DMS79 (cell line): ENCODE measurements around the gene AFAP1L2.
A peak's percentile ranks its signal among the peaks of the same experiment; 100 is the strongest.

ENCODE experiments used
- DNase-seq: peaks from one replicate; lab custom pipeline; 2025; lab: John Stamatoyannopoulos, UW

AFAP1L2 gene

DNA sequence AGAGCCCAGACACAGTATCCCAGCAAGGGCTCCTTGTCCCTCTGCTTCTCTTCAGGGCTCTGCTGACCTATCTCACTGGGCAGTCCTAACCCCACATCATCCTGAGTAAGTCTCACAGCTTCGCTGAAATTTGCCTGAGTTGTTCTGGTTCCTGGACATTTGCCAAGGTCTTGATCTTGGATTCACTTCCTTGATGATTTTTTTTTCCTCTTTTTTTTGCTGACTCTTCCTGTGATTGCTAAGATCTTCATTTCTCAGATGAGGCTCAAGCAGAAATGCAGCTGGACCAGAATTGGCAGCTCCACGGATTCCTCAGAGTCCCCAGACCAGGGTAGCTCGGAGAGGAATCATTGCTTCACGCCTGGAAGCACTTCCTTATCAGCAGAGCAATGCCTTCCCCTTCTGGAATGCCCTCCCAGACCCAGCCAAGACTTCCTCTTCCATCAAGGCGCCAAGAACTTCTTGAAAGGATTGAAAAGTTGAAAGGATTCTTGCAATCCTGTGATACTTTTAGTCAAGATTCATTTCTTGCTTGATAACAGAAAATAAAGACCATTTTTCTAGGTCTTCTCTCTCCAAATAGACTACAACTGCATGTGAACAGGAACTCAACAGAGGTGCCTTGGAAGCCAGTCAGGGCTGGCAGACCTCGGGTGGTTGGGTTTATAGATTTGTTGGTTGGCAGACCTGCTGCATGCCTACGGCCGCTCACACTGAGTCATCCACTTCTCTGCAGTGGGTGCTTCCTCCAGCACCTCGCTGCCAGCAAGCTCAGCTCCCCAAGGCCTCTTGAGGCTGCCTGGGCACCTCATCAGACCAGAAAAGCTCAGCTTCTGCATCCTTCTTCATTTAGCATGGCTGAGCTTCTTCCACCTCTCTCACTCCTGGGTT lies 8.8 kb upstream of the AFAP1L2 start:
- DNase-seq, result peak; percentile 22

DNA sequence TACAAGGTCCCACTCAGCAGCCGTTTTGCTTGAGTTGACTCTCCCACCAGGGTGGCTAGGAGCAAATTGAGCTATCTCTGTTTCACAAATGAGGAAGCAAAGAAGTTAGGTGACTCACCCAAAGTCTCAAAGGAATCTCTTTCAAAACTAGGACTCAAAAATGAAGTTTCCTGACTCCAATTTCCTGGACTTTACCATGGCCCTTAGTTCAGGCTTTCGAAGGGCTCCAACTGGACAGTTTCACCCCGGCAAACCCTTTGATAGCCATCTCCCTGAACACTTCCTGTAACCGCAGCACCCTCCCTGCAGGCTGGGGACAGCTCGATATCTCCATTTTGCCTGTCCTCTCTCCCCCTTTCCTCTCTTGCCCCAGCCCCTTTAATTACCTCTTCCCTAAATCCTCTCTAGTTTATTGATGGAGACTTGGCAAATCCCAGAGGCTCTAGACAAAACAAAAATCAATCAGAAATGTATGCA lies 4.7 kb upstream of the AFAP1L2 start:
- no peak for DNase-seq

- no peak for DNase-seq
Measured at GRCh38 chr10:114408112-114408967, 4.0 kb upstream of the AFAP1L2 start.

DNA sequence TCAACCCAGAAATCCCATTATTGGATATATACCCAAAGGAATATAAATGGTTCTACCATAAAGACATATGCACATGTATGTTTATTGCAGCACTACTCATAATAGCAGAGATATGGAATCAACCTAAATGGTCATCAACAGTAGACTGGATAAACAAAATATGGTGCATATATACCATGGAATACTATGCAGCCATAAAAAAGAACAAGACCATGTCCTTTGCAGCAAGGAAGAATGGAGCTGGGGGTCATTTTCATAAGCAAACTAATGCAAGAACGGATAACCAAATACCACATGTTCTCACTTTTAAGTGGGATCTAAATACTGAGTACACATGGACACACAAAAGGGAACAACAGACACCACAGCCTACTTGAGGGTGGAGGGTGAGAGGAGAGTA lies 2.2 kb upstream of the AFAP1L2 start:
- no peak for DNase-seq

DNA sequence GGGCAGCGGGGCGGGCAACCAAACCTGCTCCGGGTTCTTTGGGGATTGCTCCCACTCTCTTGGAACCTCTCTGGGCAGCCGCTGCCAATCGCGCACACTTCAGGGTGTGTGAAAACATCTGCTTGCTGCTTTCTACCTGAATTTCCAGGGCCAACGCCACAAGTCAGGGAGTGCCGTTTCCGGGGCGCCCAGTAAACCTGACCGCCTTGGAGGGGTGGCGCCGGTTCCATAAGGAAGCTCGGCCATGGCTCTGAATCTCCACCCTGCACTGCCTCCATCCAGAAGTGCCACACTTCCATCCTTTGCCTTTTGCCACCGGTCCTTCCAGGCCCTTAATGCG lies 679 bp upstream of the AFAP1L2 start:
- DNase-seq, result no peak

GRCh38 chr10:114403541-114404161 lies 651 bp downstream of the AFAP1L2 start:
- DNase-seq, result no peak

DNA sequence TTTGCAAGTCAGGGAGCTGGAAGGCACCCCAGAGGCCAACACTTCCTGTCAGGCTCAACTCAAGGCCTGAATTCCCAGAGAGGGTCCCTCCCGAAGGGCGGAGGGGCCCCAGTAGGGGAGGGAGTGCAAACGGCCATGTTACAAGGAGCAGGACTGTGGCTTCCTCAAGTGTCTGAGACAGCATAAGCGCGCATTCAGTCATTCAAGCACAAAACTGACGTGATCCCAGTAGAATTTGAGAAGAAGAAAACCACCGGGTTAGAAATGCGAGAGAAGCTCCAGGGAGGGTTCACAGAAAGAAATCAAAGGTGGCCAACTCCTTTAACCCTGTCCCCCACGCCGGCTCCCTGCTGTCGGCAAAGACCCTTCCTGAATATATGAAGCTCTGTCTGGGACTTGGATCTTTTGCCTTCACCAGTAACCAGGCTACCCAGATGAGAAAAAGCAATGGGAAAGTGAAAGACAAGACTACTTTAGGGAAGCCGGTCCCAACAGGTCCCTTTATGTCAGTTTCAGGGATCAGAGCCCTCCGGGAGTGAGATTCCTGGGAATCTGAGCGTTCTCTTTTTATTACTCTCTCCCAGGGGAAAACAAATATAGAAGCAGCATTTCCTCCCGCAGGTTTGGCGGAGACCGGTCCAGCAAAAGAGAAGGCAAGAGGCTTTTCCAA lies 1.3 kb downstream of the AFAP1L2 start:
- DNase-seq, result no peak

- DNase-seq, result no peak
Measured at GRCh38 chr10:114402233-114402632, 2.1 kb downstream of the AFAP1L2 start.

DNA sequence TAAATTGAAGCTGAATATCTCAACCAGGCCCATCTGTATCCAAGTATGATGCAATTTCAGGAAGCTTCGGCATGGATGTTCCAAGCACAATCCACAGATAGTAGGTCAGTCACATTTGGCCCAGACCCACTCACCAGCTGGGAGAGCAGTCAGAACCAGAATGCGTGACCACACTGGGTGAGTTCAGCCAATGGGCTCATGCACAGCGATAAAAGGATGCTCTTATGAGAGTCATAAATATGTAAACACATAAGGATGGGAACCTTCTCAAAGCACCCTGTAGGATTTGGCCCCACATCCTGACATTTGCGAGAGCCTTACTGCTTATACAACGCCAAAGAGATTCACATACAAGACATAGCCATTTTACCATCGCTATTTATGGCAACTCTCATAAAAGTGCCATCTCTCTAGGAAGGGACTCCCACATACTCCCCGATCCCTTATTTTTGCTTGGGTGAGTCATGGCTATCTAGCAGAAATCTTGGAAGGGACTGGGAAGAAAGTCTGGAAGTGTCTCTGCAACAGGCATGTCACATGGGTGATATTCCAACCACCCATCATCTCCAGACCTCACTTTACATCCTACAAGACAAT lies 3.0 kb downstream of the AFAP1L2 start:
- no peak for DNase-seq

DNA sequence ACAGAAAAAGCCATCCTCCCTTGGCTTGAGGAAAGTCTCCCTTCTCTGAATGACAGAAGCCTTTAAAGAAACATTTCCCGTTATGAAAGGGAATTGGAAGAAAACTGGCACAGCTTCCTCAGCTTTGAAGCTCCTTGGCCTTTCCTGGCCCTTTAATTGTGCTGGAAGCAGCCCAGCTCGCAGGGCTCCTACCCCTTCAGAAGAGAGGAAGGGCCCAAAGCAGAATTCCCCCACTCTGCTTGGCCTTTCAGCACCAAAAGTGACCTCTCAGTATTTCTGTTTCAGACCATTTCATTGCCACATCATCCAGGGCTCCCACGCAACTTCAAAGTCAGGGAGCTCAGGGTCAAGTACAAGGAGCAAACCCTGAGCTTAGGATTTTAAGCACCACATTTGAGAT lies 4.2 kb downstream of the AFAP1L2 start:
- DNase-seq, result no peak

DNA sequence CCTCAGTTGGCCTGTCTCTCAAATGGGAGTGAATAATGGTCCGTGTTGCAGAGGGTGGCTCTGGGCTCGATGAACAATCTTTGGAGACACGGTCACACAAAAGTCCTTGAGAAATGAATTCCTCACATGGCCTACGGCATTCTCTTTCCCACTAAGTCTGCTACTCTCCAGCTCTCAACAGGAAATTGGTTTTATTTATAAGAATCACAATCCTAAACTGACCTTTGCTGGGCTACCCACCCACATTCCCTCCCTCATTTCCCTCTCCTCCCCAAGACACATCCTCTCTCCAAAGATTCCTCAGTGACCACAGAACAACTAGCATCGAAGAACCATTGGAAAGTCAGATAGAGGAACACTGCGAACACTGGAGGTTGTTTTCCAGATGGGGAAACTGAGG lies 4.7 kb downstream of the AFAP1L2 start:
- DNase-seq, result no peak

GRCh38 chr10:114398587-114399331 lies 5.5 kb downstream of the AFAP1L2 start:
- DNase-seq, result no peak

DNA sequence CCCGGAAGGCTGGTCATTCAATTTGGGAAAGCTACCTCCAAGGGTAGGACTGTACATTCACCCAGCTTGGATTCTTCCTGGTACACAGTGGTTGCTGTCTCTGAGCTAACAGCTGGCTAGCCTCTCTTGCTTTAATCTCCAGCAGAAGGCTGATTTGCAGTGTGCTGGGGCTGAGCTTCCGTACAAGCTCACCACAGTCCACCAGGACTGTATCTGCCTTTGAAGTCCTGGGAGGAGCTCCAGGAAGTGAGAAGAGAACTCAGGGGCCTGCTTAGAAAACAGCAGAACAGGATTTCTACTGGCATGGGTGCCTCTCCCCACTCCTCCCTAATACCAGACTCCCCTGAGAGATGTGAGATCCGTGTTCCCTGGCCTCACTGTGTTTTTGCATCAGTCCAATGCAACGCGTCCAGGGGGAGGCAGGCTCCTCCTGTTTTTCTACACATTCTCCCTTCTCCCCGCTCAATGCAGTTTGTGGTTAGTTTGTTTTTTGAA lies 6.6 kb downstream of the AFAP1L2 start:
- no peak for DNase-seq

DNA sequence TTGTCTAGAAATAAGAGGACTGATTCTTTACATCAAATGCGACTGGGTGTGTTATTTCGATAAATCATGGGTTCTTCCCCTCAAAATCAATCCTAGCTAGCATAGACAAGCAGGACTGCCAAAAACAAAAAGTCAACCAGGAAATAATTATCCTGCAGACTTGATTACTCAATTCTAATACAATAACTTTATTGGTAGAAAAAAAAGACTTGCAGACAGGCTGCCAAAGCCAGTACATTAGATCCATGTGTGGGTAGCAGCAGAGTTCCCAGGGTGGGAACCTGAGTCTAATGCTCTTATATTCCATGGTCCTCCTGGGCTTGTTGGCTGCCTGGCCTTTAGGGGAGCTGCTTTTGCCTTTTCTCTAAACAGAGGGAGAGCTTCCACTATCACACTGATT lies 7.8 kb downstream of the AFAP1L2 start:
- no peak for DNase-seq

DNA sequence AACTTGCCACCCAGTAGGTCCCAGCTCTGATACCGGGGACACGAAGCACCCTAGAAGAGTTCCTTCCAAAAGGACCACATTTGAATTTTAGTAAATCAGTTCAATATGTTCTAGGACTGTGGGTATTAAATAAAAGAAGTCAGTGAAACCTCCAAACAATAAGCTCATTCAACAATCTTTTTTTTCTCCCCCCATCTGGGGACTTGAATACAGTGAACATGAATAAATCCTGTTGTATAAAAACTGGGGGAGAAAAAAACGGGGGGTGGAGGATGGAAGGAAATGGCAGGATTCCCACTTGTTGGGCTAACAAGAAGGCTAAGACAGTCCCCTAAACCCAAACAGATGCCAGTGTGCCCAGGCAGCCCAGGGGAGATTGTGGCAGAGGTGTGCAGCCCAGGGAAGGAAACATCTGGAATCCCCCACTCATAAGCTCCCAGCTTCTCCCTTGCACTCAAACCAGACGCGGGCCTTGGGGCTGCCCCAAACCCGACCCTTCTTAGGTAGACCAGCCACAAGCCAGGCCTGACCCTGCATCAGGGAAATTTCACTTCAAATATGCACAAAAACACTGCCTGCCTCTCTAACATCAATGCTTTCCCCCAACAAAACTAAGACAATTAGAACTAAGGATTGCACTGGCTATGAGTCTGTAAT lies 8.8 kb downstream of the AFAP1L2 start:
- no peak for DNase-seq

GRCh38 chr10:114394531-114394930 lies 9.8 kb downstream of the AFAP1L2 start:
- no peak for DNase-seq

DNA sequence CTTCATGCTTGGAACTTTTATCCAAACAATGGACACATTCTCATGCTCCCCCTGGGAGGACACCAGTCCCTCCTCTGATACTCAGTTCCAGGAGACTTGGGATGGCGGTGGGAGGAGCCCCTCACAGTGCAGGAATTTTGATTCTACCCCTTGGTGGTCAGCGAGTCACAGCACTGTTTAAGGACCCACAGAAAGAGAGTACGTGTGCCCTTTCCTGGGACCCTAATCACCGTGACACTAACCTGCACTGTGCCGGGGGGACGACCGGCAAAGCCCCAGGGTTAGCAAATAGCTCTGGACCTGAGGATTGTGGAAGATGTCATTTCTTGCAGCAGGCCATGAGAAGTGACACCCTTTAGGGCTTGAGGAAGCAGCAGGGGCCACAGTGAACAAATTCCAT lies 10.4 kb downstream of the AFAP1L2 start:
- DNase-seq, result no peak

DNA sequence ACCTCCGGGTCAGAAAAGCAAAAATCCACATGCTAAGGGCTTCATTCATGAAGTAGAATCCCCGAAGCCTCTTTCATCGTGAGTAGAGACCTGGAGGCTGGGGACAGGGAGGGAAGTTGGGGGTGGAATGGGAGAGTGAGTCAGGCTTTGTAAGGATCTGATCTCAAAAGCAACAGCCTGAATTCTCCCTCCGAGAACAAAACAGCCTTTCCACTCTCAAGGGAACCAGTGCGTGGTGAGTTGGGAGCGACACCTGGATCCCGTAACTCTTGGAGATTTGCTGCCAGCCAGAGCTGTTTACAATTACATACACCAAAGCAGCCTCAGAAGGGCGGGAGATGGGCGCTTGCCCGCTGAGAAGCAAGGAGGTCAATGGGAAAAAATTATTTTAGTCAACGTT lies 10.8 kb downstream of the AFAP1L2 start:
- DNase-seq, result no peak

GRCh38 chr10:114392112-114392835 lies 12.0 kb downstream of the AFAP1L2 start:
- no peak for DNase-seq

- no peak for DNase-seq
Measured at GRCh38 chr10:114391599-114391998, 12.7 kb downstream of the AFAP1L2 start.
